Ureter (tissue), 1 donor: ENCODE measurements around the gene CCNI2. TPM values are rescaled to one million over a fixed set of nuclear protein-coding genes. Genes with fewer than 3 reads are reported as not detected.
"Not testable (repeated sequence)": the region's sequence is repeated elsewhere in the genome, so short reads cannot be mapped to it uniquely, and the experiment has no call there.

Experiments used
- DNase-seq: peaks from one replicate; pipeline ENCODE4 v3.0.0-alpha.2; 2020; ENCODE audit warnings: low spot score
- total RNA-seq: library from RNA; stranded (reverse); gene quantifications from one replicate; pipeline ENCODE4 v1.2.4, GENCODE V29; 2023
- donor health status: DM: yes; HTN: yes; CAD: no.

CCNI2 gene
- total RNA-seq, 1 donor from 2014 or later, result 5.8 TPM

- no peak for DNase-seq
Measured at GRCh38 chr5:132781029-132781428, 33.8 kb downstream of the CCNI2 start.

GRCh38 chr5:132782101-132782500 is 34.9 kb downstream of the CCNI2 start:
- DNase-seq, result no peak

DNA sequence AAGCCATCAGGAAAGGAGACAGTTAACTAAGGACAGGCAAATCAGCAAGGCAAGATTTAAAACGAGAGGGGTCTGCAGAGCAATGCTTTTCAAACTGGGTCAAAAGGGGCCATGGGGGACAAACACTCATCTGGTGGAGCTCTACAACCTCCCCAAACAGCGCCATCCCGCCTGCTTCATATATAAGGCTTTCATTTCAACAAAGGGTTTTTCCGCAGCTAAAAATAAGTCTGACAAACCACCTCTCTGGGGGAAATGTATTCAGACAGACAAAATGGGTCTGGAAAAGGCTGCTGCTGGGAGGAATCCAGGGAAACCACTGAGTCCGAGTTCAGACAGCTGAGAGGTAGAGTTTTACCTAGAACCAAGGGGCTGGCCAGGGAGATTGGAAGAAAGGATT is 38.1 kb downstream of the CCNI2 start:
- DNase-seq, result no peak

- no peak for DNase-seq
Measured at GRCh38 chr5:132785864-132786263, 38.6 kb downstream of the CCNI2 start.

GRCh38 chr5:132787076-132787475 is 39.9 kb downstream of the CCNI2 start:
- no peak for DNase-seq

- DNase-seq, result no peak
Measured at GRCh38 chr5:132788508-132788907, 41.3 kb downstream of the CCNI2 start.

DNA sequence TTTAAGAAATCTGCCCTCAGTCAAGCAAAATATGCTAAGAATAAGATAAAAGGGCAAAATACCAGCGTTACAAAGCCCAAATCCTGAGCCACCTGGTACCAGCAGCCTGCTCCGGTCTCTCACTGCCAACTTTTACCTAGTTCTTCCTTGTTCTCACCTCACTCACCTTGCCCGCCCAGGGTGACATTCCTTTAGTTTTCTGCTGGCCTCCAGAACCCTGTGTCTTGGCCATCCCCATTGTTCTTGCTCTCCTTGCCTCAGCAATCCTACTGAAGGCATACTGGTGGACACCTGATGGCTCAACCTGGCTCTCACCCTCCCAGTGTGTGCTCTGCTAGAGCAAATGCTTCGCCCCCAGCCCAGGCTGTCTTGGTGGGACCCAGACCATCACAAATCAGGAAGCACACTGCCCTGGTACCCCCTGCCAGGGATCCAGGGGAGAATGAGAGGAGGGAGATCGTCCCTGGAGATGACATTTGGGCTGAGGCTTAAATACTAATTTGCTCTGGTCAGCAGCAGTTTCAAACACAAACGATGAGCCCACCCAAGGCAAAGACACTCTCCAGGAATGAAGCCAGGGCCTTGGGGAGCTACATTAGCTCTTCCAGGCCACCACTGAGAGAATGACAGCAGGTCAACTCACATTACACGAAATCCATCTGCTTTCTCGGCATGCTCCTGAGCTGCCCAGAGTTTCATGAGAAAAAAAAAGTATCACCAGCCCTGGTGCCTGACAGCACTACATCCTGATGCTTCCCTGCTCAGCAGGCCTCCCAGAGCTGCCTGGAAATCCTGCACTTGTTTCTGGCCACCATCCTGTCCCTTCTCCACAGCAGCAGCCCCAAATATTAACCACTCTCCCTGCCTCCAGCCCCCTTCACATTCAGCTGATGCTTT is 42.0 kb downstream of the CCNI2 start:
- no peak for DNase-seq

- DNase-seq, result no peak
Measured at GRCh38 chr5:132790201-132790865, 43.1 kb downstream of the CCNI2 start.

GRCh38 chr5:132791026-132791425 is 43.8 kb downstream of the CCNI2 start:
- no peak for DNase-seq

GRCh38 chr5:132797651-132798050 is 50.4 kb downstream of the CCNI2 start:
- DNase-seq, result no peak

- DNase-seq, result no peak
Measured at GRCh38 chr5:132799392-132799791, 52.2 kb downstream of the CCNI2 start.

DNA sequence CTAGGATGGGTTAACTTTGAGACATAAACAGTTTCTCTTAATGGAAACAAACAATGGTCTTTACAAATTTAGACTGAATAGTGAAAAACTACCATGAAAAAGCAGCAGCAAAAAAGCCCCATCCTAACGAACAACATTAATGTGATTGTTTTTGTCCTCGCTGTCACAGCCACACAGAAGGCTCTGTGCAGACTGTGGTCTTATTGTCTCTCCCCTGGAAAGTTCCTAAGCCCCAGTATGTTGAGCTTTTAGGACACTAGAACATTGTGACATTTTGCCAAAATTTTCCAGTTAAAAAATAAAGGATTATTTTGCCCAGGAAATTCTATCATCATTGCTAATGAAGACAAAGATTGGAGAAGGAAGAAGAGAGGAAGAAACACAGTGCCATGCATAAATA is 53.3 kb downstream of the CCNI2 start:
- DNase-seq, result no peak

- no peak for DNase-seq
Measured at GRCh38 chr5:132802044-132802684, 54.9 kb downstream of the CCNI2 start.

DNA sequence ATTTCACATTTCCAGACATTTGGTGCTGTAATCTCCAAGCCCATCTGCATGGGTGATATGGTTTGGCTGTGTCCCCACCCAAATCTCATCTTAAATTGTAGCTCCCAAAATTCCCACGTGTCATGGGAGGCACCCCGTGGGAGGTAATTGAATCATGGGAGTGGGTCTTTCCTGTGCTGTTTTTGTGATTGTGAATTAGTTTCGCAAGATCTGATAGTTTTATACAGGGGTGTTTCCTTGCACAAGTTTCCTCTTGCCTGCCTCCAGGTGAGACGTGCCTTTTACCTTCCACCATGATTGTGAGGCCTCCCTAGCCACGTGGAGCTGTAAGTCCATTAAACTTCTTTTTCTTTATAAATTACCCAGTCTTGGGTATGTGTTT is 55.5 kb downstream of the CCNI2 start:
- not testable (repeated sequence) for DNase-seq

Other genes with a start within 250 kb of the CCNI2 start
- gene IL5, start 203.9 kb upstream of the CCNI2 start, total RNA-seq, result not detected
- 49.5 TPM for gene RAD50, start 190.4 kb upstream of the CCNI2 start, total RNA-seq
- gene IL13, start 89.3 kb upstream of the CCNI2 start, total RNA-seq, result not detected
- gene IL4, start 73.4 kb upstream of the CCNI2 start, total RNA-seq, result not detected
- gene KIF3A, start 9.9 kb upstream of the CCNI2 start, total RNA-seq, result 19.9 TPM
- gene SEPTIN8, start 29.8 kb downstream of the CCNI2 start, total RNA-seq, result 170 TPM
- gene SOWAHA, start 65.9 kb downstream of the CCNI2 start, total RNA-seq, result 6.8 TPM
- 263 TPM for gene SHROOM1, start 83.2 kb downstream of the CCNI2 start, total RNA-seq
- 0.73 TPM for gene GDF9, start 119.0 kb downstream of the CCNI2 start, total RNA-seq
- gene UQCRQ, start 119.2 kb downstream of the CCNI2 start, total RNA-seq, result 558 TPM
- gene LEAP2, start 126.2 kb downstream of the CCNI2 start, total RNA-seq, result 28.3 TPM
- 107 TPM for gene AFF4, start 216.2 kb downstream of the CCNI2 start, total RNA-seq